Measurements from ENCODE around the gene CLIP3. TPM values are rescaled to one million over a fixed set of nuclear protein-coding genes. Genes with fewer than 3 reads are reported as not detected.
"Not testable (repeated sequence)": the region's sequence is repeated elsewhere in the genome, so short reads cannot be mapped to it uniquely, and the experiment has no call there.

The CLIP3 gene
- total RNA-seq, 1 donor from 2014 or later, result 2.6 TPM

DNA sequence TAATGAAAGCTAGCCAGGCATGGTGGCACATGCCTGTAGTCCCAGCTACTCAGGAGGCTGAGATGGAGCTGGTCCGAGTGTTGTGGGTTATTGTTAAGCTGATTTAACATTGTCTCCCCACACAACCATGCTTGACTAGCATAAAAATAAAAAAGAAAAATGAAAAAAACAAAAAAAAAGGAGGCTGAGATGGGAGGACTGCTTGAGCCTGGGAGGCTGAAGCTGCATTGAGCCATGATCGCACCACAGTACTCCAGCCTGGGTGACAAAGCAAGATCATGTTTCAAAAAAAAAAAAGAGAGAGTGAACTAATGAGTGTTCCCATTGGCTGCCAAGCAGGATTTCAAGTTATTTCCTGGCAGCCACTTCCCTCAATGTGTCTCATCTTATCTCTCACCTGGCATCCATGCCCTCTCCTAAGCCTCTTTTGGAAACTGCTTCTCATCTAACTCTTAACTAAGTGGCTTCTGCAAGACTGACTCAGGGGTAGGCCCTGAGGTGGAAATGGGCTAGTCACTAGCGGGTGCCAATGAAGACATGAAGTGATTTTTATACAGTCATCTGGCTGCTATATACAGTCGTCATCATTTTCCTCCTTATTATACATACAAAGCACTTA is 16.5 kb upstream of the CLIP3 start:
- no peak for DNase-seq (ENCODE audit: low read depth in 2 of 2)

DNA sequence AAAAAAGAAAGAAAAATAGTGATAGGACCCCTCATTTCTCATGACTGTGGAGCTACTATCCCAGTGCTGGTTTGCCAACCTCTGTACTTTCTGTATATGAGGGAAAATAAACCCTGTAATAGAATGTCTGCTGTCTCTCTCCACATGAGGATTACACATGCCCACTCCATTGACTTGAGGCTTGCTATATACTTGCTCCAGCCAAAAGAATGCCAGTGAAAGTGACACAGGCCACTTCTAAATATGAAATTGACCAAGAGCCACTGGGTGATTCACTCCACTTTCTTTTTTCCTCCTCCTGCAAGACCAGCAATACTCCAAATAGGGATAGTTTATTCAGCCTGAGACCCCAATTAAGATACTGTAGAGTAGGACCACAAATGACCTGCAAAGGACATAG is 15.2 kb upstream of the CLIP3 start:
- no peak for DNase-seq (ENCODE audit: low read depth in 2 of 2)

DNA sequence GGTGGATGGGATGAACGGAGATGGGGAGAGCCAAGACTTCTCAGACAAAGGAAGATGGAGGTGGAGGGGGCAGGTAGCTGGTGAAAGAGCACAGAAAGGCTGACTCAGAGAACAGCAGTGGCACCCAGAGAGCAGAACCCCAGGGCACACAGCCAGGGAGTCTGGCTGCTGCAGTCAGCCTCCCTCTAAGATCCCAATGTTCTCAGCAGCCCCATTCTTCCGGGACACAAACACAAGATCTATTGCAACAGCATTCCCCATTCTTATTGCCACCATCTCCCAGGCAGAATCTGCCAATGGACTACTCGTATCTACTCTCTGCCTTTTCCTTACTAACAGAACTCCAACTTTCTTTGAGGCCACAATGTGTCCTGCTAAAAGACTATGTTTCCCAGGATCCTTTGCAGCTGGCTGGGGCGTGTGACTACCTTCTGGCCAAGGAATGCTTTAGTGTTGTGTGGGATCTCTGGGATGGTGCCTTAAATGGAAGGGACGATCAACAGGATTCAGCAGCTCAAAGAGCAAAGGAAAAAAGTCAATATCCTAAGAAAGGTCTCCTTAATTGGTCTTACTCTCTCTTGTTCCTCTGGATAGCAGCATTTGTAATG is 13.9 kb upstream of the CLIP3 start:
- DNase-seq (ENCODE audit: low read depth in 2 of 2), result no peak

DNA sequence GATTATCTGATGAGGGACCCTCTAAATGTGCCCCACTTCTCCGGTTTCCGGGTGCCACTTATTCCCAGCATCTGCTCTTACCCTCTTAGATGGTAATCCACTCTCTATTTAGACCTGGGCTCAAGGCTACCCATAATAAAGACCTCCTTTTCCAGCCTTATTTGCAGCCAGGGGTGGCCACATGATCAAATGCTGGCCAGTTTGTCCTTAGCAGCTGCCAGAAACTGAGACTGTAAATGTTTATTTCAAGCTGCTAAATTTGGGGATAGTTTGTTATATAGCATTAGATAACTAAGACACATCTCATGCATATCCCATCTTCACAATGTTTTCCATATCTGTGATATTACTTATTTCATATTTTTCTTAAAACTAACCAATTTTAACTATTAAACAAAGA is 11.3 kb upstream of the CLIP3 start:
- no peak for DNase-seq (ENCODE audit: low read depth in 2 of 2)

DNA sequence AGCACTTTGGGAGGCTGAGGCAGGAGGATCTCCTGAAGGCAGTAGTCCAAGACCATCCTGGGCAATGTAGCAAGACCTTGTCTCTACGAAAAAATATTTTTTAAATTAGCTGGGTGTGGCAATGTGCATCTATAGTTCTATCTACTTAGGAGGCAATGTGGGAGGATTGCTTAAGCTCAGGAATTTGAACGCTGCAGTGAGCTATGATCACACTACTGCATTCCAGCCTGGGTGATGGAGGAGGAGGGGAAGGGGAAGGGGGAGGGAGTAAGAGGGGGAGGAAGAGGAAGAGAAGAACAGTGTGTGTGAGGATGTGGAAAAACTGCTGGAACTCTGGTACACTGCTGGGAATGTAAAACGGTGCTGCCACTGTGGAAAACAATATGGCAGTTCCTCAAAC is 9.2 kb upstream of the CLIP3 start:
- DNase-seq (ENCODE audit: low read depth in 2 of 2), result peak in 1 of 2 donors; percentile 78

DNA sequence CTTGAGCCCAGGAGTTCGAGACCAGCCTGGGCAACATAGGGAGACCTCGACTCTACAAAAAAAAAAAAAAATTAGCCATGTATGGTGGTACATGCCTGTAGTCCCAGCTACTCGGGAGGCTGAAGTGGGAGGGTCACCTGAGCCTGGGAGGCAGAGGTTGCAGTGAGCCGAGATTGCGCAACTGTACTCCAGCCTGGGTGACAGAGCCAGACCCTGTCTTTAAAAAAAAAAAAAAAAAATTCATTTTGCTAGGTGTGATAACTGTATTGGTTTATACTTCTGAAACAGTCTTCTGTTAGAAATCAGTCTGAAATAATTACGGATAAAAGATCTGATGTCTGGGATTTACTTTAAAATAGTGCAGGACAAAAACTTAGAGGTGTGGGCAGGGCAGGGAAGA is 8.4 kb upstream of the CLIP3 start:
- not testable (repeated sequence) for DNase-seq (ENCODE audit: low read depth in 2 of 2)

DNA sequence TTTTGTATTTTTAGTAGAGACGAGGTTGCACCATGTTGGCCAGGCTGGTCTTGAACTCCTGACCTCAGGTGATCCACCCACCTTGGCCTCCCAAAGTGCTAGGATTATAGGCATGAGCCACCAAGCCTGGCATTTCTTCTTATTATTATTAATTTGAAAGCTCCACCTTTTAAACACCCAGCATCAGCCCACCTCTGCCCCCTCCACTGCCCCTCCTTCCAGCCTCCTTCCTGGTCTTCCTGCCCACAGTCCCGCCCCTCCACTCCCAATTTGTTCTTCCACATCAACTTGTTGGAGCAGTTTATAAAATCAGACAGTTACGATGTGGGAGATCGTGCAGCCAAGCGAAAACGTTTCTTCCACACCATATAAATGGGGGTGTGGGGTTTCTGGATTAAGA is 7.8 kb upstream of the CLIP3 start:
- DNase-seq (ENCODE audit: low read depth in 2 of 2), result no peak

DNA sequence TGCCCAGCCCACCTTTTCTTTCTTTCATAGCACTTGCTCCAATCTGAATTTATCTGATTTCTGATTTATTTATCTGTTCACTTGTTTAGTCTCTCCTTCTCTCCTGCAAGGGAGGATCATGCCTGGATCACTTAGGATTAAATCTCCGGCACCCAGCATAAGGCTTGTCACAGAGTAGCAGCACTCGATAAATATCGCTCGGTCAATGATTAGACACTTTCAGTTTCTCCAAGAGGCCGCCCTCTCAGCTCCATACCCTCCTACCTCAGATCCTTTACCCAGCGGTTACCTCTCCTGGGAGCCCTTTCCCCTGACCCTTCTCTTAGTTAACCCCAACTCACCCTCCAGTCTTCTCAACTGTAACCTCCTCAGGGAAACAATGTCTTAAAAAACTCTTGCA is 1.4 kb downstream of the CLIP3 start:
- DNase-seq (ENCODE audit: low read depth in 2 of 2), result no peak

DNA sequence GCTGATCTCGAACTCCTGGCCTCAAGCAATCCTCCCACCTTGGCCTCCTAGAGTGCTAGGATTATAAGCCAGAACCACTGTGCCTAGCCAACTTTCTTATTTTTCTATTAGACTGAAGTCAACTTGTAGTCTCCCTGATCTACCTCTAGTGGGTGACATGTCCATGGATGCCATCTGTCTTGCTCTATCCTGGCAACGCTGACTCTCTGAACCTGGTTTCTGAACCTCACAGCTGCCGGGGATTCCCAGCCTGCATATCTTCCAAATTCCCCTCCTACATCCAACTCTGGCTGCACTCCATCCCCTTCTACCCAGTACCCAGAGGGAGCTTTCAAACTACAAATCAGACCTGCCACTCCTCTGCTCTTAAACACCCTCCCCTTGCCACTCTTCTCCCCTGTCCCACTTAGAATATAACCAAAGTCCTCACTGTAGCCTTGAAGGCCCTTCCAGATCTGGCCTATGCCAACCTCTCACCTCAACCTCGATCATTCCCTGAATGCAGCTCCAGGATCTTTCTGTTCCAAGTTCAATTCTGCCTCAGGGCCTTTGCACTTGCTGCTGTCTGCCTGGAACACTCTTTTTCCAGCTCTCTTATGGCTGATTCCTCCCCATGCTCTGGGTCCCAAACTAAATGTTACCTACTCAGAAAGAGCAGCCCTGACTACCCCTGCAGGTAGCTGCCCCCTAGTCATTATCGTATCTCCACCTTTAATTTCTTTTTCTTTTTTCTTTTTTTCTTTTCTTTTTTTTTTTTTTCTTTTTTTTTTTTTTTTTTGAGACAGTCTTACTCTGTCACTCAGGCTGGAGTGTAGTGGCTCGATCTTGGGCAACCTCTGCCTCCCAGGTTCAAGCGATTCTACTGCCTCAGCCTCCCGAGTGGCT is 2.2 kb downstream of the CLIP3 start:
- peak in 1 of 2 donors; percentile 44 for DNase-seq (ENCODE audit: low read depth in 2 of 2)

DNA sequence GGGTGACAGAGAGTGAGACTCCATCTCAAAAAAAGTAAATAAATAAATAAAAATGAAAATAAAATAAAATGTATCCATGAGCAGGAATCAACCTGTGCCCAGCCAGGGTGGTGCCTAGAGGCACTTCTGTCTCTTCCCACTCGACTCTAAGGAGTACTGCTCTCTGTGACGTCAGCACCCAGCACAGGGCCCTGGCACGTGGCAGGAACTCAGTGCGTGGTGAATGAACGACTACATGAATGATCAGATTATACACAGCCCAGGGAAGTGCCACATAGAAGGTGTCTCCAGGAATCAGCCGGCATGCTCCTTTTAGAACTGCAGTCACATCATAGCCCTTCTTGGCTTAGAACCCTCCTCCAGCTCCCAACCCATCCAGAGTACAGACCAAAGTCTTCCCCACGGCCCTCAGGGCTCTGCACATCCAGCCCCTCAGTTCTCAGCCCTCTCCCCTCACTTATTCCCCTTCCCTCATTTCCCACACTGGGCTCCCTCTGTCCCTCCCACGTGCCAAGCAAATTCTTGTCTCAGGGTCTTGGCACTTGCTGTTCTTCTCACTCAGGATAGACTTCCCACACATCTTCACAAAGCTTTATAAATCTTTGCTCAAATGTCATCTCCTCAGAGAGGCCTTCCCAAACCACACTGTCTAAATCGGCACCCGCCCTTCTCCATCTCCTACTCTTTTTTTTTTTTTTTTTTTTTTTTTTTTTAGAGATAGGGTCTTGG is 4.2 kb downstream of the CLIP3 start:
- no peak for DNase-seq (ENCODE audit: low read depth in 2 of 2)

DNA sequence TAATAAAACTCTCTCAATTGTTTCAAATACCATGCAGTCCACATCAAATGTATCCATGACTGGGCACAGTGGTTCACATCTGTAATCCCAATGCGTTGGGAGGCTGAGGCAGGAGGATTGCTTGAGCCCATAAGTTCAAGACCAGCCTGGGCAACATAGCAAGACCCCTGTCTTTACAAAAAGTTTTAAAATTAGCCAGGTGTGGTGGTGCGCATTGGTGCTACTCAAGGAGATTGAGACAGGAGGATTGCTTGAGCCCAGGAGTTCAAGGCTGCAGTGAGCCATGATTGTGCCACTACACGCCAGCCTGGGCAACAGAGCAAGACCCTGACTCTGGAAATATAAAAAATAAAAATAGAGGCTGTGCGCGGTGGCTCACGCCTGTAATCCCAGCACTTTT is 5.0 kb downstream of the CLIP3 start:
- DNase-seq (ENCODE audit: low read depth in 2 of 2), result no peak

DNA sequence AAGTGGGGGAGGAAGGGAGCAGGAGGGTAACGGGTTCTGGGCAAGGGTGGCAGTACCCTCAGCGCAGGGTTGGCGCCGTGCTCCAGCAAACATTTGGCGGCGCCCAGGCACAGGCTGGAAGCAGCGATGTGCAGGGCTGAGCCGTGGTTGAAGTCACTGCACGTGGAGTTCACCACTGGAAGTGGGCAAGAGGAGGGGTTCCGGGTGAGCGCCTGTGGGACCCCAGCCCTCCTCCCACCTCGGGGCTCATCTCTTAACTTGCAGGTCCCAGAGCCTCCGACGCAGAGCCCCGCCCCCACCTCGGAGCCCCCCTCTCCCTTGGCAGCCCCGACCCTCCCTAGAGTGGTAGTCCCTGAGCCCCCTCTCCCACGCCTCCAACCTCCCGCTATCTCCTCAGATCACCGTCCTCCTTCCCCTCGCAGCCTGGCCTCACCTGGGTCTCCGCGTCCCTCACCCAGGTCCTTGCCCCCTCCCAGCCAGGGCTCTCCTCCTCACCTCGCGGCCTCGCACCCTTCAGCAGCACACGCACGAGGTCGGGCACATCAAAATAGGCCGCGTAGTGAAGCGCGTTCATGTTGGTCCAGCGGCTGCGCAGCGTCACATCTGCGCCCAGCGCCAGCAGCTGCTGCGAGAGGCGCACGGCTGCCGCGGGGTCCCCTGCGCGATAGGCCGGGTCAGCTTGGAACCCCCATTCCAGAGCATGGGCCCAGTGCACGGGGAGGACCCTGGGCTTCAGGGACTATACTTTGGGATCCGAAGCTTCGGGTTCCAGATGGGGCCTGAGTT is 6.4 kb downstream of the CLIP3 start:
- no peak for DNase-seq (ENCODE audit: low read depth in 2 of 2)

DNA sequence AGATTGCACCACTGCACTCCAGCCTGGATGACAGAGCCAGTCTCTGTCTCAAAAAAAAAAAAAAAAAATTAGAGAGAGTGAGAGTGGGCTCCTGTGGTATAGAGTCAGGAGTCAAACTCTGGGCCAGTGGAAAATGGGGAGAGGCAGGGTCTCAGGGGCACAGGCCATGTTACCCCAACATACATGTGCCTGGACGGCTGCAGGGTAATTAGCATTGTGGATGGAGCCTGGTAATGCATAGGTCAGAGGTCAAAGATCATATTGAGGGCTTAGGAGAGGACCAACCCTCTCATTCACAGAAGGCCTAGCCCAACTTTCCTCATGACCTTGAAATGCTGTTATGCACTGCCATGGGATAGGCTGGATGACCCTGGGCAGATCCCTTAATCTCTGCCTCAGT is 7.1 kb downstream of the CLIP3 start:
- no peak for DNase-seq (ENCODE audit: low read depth in 2 of 2)

DNA sequence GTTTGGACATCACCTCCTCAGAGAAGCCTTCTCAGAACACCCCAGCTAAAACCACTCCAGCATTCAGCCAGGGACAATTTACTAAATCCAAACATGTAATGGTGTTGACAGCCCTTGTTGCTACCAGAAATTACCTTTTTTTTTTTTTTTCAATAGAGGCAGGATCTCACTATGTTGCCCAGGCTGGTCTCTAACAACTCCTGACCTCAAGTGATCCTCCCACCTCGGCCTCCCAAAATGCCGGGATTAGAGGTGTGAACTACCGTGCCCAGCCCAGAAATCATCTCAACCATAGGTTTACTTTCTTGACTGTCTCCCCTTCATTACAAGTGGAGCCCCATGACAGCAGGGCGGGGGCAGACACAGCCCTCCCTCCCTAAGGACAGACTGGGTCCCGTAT is 9.2 kb downstream of the CLIP3 start:
- no peak for DNase-seq (ENCODE audit: low read depth in 2 of 2)

DNA sequence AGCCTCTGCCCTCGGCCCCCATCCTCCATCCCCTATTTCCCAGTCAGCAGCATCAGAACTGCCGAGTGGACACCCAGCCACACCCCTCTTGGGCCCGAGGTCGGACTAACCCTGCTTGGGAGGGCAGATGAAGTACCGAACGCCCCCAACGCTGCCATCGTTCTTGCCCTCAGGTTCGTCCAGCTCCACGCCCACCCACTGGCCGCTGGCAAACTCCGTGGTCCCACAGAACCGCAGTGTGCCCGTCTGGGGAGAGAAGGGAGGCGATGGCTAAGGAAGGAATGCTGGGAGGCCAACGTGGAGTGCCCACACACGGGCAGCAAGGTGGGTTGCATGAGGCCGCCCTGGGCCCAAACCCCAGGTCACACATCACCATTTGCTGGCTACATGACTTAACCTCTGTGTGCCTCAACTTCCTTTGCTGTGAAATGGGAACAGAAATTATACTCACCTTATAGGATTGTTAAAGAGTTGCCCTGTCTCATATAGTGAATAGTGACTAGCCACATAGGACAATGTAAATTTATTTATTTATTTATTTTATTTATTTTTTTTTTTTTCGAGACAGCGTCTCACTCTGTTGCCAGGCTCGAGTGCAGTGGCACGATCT is 13.5 kb downstream of the CLIP3 start:
- DNase-seq (ENCODE audit: low read depth in 2 of 2), result no peak

DNA sequence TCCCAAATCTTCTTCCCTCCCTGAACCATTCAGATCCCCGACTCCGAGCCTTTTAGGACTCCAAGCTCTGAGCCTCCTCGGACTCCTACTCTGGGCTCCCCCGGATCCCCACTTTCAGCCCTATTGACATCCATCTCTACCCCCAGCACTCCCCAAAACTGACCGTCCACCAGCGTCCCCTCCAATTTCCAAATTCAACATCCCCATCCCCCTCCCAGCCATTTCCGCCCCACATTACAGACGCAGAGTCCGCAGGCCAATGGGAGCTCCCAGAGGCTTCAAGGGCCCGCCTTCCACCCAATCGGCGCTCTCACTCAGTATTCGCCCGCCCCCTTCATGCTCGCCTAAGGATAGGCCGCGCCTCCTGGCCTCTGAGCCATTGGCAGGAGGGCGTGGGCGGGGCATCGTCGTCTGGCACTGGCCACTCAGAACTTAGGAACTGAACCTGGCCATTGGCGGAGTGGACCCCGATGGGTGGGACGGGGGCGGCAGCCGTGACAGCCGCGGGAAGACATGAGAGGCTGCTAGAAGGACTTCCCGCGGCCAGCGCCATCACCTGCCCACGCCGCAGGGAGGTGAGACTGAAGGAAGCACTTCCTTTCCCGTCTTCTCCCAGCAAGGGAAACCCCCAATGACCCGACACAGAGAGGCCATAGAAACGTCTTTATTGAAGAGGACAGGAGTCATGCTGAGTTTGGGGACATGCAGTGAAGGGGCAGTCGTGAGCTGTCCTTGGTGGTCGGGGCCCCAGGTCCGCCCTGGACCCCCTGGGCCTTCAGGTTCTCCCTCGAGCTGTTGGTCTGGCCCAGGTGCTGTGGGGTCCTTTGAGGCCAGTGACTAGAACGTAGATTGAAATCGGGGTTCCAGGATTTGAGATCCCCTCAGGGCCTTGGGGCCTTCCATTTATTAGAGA is 18.4 kb downstream of the CLIP3 start, which contains the start of gene ALKBH6:
Gene ALKBH6, minus strand, starts transcription at position 202 of the 913 bp plus-strand sequence. CDS start 816 bp downstream, outside the sequence.
- peak; percentile 99 for DNase-seq (ENCODE audit: low read depth in 2 of 2)

DNA sequence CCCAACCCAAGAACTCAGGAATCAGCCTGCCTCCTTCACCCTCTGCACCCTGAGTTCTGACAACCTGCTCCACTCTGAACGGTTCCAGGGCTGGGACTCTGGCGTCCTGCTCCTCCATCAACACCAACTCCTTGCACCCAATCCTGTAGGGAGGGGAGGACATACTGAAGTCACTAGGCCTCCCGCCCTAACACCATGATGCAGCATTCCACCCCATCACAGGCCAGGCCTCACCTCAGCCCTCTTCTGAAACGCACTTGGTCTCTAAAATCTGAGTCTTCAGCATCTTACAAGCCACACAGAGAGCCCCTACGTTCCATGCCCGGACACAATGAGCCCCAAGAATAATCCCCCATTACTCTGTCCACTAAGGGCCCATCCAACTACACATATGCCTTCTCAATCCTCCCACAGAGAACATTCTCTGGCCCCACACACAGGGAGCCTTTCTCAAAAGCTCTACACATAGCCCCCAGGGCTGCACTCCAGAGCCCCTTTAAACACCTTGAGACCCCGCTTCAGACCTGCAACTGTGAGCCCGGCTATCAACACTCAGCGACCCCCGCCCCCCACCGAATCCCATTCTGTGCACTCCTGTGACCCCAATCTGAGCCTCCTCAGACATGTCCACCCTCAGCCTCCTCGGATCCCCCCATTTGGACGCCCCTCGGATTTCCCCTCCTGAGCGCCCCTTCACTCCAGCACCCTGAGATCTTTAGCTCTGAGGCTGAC is 19.2 kb downstream of the CLIP3 start:
- DNase-seq (ENCODE audit: low read depth in 2 of 2), result no peak

DNA sequence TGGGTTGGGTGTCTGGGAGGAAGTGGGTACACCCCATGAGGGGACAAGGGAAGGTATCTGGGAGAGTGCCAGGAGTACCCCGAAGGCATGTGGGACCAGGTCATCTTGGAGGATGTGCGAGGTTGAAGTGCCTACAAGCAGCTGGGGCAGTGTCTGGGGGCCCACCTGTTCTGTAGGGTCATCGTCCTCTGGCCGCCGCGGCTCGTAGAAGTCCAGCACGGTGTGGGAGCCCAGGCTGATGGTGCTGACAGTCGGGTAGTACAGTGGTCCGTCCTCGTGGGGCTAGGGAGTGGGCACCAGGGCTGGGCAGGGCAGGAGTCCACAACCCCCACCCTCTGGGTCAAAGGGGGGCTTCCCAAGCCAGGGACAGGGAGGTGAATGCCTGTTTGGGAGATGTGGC is 22.3 kb downstream of the CLIP3 start:
- DNase-seq (ENCODE audit: low read depth in 2 of 2), result no peak
